ENCODE results near the gene XYLB. TPM values are rescaled to one million over a fixed set of nuclear protein-coding genes. Genes with fewer than 3 reads are reported as not detected.
"Not testable (repeated sequence)": the region's sequence is repeated elsewhere in the genome, so short reads cannot be mapped to it uniquely, and the experiment has no call there.

XYLB gene
- polyA plus RNA-seq, 3 donors = 11.1 to 14.5 (median 14.0) TPM

GRCh38 chr3:38386992-38387750 is 40.6 kb downstream of the XYLB start:
- DNase-seq = no peak

- DNase-seq = no peak
Observed at GRCh38 chr3:38387862-38388261, 41.3 kb downstream of the XYLB start.

- DNase-seq = no peak
Observed at GRCh38 chr3:38392604-38393163, 46.1 kb downstream of the XYLB start.

DNA sequence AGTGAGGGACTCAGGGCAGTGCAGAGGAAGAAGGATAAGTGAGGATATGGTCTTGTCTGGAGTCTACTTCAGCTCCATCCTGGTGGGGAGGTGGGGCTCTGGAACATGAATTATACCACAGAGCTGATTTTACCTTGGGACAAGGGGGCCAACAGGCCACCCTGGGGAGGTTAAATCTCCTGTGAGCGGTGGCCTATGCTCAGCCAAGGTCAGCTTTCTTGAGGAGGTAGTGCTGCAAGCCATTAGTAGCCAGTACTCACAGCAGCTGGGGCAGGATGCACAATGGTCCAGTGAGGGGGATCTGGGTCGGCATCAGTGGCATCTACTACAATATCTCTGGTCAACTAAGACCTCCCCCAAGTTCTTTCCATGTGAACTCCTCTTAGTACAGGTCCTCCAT is 49.7 kb downstream of the XYLB start:
- no peak for DNase-seq

GRCh38 chr3:38396861-38397260 is 50.3 kb downstream of the XYLB start:
- no peak for DNase-seq

GRCh38 chr3:38397320-38397719 is 50.7 kb downstream of the XYLB start:
- peak; percentile 61 for DNase-seq

- DNase-seq = peak; percentile 12
Observed at GRCh38 chr3:38401246-38401962, 54.8 kb downstream of the XYLB start.

DNA sequence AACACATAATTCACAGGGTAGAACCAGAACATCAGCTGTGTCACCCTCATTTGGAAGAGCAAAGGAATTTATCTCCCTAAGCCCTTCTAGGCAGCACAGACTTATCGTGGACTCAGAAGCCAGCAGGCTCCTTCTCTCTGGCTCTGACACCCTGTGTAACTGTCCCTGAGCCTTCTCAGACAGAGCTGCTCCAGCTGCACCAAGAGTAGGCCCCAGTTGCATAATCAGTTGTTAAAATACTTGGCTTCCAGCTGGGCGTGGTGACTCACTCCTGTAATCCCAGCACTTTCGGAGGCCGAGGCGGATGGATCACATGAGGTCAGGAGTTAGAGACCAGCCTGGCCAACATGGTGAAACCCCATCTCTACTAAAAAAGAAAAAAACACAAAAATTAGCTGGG is 57.7 kb downstream of the XYLB start:
- no peak for DNase-seq

- DNase-seq = no peak
Observed at GRCh38 chr3:38411591-38411990, 65.0 kb downstream of the XYLB start.

DNA sequence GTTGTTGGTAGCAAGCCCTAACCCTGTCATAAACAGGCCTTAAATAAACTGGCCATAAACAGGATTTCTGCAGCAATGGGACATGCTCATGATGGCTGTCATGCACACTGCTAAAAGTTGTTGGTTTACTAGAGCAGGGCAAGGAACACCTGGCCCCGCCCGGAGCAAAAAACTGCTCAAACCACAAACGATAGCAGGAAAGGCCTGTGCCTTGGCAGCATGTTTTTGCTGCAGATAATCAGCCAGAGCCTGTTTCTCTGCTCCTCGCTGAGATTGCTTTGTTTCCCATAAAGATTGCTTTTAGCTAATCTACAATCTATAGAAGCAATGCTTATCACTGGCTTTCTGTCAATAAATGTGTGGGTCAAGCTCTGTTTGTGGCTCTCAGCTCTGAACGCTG is 74.2 kb downstream of the XYLB start:
- DNase-seq = not testable (repeated sequence)

DNA sequence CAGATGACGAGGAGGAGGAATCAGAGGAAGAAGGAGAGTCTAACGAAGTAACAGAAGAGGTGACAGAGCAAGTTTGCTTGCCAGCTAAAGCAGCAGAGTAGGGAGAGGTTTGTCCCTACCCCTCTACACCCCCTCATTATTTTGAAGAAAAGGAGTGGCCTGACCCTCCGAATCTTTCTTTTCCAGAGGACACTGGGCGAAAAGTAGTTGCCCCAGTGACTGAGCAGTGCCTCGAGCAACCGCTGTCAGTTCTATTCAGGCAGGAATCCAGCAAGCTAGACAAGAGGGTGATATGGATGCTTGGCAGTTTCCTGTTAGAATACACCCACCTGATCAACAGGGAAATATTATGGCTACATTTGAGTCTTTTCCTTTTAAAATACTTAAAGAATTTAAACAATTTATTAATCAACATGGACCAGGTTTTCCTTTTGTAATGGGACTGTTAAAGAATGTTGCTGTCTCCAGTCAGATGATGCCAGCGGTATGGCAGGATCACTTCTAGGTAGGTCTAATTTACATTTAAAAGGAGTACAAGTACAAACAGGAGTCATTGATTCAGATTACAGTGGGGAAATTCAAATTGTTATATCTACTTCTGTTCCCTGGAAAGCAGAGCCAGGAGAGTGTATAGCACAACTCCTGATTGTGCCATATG is 75.2 kb downstream of the XYLB start:
- DNase-seq = no peak

- DNase-seq = not testable (repeated sequence)
Observed at GRCh38 chr3:38426798-38427426, 80.3 kb downstream of the XYLB start.

- not testable (repeated sequence) for DNase-seq
Observed at GRCh38 chr3:38432871-38433658, 86.5 kb downstream of the XYLB start.

- not testable (repeated sequence) for DNase-seq
Observed at GRCh38 chr3:38433661-38434060, 87.1 kb downstream of the XYLB start.

DNA sequence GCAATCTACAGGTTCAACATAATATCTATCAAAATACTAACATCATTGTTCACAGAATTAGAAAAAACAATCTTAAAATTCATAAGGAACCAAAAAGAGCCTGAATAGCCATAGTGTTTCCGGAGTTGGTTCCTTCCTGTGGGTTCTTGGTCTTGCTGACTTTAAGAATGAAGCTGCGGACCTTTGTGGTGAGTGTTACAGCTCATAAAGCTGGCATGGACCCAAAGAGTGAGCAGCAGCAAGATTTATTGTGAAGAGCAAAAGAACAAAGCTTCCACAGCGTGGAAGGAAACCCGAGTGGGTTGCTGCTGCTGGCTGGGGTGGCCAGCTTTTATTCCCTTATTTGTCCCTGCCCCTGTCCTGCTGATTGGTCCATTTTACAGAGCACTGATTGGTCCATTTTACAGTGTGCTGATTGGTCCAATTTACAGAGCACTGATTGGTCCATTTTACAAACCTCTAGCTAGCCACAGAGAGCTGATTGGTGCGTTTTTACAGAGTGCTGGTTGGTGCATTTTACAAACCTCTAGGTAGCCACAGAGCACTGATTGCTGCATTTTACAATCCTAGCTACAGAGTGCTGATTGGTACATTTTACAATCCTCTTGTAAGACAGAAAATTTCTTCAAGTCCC is 92.0 kb downstream of the XYLB start:
- not testable (repeated sequence) for DNase-seq

DNA sequence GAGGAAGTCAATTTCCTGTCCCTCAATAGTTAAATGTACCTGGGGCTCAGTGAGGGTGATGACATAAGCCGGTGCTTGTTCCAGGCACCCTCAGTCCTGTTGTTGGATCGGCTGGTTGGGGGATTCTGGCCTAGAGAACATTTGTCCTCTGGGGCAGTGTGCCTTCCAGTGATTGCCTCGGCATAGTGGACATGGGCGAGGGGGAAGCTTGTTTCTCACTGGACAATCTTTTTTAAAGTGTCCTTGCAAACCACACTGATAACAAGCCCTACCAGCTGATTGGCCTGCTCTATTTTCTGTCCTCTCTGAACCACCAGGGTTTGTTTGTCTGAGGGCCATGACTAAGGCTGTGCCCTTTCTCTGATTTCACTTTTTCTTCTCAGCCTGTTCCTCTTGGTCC is 96.6 kb downstream of the XYLB start:
- DNase-seq = not testable (repeated sequence)

DNA sequence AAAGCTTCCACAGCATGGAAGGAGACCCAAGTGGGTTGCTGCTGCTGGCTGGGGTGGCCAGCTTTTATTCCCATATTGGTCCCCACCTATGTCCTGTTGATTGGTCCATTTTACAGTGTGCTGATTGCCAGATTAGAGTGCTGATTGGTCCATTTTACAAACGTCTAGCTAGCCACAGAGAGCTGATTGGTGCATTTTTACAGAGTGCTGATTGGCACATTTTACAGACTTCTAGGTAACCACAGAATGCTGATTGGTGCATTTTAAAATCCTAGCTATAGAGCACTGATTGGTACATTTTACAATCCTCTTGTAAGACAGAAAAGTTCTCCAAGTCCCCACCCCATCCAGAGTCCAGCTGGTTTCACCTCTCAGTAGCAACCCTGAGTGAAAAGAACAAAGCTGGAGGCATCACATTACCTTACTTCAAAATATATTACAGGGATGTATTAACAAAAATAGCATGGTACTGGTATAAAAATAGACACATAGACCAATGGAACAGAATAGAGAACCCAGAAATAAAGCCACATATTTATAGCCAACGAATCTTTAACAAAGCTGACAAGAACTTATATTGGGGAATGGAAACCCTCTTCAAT is 99.6 kb downstream of the XYLB start:
- DNase-seq = no peak

DNA sequence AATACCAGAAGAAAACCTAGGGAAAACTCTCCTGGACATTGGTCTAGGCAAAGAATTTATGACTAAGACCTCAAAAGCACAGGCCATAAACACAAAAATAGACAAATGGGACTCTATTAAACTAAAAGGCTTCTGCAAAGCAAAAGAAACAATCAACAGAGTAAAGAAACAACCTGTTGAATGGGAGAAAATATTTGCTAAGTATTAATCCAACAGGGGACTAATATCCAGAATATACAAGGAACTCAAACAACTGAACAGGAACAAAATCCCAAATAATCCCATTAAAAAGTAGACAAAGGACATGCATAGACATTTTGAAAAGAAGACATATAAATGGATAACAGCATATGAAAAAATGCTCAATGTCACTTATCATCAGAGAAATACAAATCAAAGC is 100.2 kb downstream of the XYLB start:
- no peak for DNase-seq

- no peak for DNase-seq
Observed at GRCh38 chr3:38450853-38451252, 104.3 kb downstream of the XYLB start.

Data from renal pelvis (tissue), 4 donors.